Cardiac fibroblast (primary cell): ENCODE data around the gene TTC33.

ENCODE experiments used
- DNase-seq, 2 donors: peaks; one replicate each; pipeline versions ENCODE4 v3.0.0 to v3.0.0-alpha.2; 2010; ENCODE audit warnings: low read depth in 2 of 2
- H3K4me3 ChIP-seq, 2 donors: replicated peaks in 1 of 2; 1 replicate in 1 of 2; 2 replicates in 1 of 2; pipeline ENCODE4 v1.5.1; 2011; ENCODE audit warnings: low read depth in 2 of 2, low read length in 2 of 2, mild to moderate bottlenecking in 2 of 2, moderate library complexity in 1 of 2
- TF ChIP-seq, protein P1 (sequence below): IDR thresholded peaks from one replicate; pipeline ENCODE4 v1.5.1; 2011; ENCODE audit warnings: low read depth, mild to moderate bottlenecking, low read length, inconsistent platforms

TTC33 gene

DNA sequence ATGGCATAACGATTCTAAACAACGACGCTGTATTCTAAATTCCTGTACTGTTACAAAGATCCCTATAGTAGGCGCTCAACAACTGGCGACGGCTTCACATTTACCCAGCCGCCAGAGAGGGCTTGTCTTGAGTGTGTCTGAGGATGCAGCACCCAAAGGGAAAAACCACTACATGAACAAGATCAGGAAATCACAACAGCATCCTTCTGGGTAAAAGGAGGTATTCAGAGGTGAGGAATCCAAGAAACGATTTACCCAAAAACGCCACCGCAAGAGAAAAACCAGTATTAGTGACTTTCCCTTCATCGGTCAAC is 711 bp downstream of the TTC33 start:
- TF ChIP-seq, protein P1, sequence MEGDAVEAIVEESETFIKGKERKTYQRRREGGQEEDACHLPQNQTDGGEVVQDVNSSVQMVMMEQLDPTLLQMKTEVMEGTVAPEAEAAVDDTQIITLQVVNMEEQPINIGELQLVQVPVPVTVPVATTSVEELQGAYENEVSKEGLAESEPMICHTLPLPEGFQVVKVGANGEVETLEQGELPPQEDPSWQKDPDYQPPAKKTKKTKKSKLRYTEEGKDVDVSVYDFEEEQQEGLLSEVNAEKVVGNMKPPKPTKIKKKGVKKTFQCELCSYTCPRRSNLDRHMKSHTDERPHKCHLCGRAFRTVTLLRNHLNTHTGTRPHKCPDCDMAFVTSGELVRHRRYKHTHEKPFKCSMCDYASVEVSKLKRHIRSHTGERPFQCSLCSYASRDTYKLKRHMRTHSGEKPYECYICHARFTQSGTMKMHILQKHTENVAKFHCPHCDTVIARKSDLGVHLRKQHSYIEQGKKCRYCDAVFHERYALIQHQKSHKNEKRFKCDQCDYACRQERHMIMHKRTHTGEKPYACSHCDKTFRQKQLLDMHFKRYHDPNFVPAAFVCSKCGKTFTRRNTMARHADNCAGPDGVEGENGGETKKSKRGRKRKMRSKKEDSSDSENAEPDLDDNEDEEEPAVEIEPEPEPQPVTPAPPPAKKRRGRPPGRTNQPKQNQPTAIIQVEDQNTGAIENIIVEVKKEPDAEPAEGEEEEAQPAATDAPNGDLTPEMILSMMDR = peak; percentile 75
- DNase-seq = peak; percentile 86 to 88
- H3K4me3 ChIP-seq = peak overlapping the region; percentile 93

DNA sequence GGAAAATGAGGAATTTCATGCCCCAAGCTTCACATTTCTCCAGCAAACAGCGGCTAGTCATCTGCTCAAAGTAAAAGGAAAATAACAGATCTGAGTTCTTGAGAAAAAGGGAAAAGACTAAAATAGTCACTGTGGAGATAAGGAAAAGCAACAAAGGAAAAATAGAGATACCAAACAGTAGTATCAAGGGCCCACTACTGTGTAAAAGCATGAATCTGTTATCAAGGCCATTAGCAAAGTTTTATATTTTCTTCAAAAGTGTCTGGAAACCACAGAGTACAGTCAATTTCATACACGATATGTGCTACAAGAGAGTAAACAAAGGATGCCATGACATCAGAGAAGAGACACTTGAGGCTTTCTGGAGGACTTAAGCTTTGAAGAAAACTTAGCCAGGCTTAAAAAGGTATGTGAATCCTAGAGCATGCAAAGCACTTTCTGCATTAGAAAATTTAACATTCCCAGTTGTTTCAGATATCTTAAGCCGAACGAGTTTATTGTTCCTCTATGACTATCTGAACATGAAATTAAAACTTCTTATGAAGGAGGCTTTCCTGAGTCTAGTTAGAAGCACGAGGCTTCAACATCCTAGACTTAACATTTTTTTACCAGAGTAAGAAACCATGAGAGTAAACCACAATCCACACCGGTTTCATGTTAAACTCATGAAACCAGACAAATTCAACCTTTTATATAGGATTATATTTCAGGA is 1.2 kb downstream of the TTC33 start:
- H3K4me3 ChIP-seq = peak overlapping the region; percentile 93
- DNase-seq = peak; percentile 48 to 64
- TF ChIP-seq, protein P1 = no peak

DNA sequence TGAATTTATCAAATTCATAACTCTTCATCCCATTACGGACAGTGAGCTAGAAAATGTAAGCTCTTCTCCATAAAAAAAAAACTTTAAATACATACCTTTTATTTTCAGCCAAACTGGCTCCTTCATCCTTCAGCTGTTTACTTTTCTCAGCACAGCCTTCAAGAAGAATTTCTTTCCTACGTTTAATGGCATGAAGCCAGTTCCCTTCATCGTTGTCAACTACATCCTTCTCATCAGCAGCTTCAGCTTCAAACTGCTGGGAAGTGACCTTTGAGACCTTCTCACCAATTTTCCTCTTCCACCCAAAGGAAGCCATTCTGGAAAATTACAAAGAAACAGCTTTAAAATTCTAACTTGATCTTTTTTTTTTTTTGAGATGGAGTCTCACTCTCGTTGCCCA is 9.1 kb downstream of the TTC33 start:
- TF ChIP-seq, protein P1 = no peak
- DNase-seq = peak; percentile 37 to 46
- no peak overlapping the region for H3K4me3 ChIP-seq

DNA sequence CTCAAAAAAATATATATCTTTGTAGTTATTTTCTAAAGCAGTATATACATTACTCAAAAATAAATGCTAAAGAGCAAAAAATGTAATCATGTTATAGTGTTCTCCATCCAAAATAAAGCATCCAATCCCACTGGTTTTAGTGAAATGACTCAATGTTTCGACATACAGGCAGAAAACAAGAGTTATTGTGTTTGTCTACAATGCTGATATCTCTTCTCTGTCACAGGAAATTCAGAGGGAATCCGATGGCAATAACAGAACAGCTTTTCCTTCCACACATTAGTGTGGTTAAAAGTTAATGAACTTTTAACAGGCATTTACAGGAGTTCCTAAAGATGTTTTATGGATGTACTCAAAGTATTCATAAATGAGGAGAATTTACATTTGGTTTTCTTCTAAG is 12.0 kb downstream of the TTC33 start:
- TF ChIP-seq, protein P1 = no peak
- DNase-seq = peak; percentile 27 to 28
- no peak overlapping the region for H3K4me3 ChIP-seq

- no peak overlapping the region for H3K4me3 ChIP-seq
- DNase-seq = peak in 1 of 2 donors; percentile 41
- TF ChIP-seq, protein P1 = no peak
These were observed 17.3 kb downstream of the TTC33 start for GRCh38 chr5:40738502-40738901.

- TF ChIP-seq, protein P1 = peak; percentile 68
- peak; percentile 70 to 83 for DNase-seq
- no peak overlapping the region for H3K4me3 ChIP-seq
These were observed 19.5 kb downstream of the TTC33 start for GRCh38 chr5:40736103-40736875.
